ENCODE measurements around the gene RPS6KB2. TPM values are rescaled to one million over a fixed set of nuclear protein-coding genes. Genes with fewer than 3 reads are reported as not detected.

RPS6KB2 gene
- total and polyA plus RNA-seq, 2 donors (not counting 1 experiment from before 2014, with no cell fraction given) = 81.8 to 131 TPM

- Histone ChIP-seq H4K20me1 (ENCODE audit: control insufficient read depth, insufficient read depth, low read length, poor library complexity, severe bottlenecking) (peaks cover 62% of the 10 kb centered on the region), H3K27me3 (replicated peaks in 1 of 4; ENCODE audit: control extremely low read depth in 1 of 4, control insufficient read depth in 3 of 4, insufficient read depth in 4 of 4, low read length in 3 of 4) (no peaks in the 10 kb centered on the region), H3K9ac (ENCODE audit: low read length) (no peak overlapping the region), H3K4me2 (replicated peaks; ENCODE audit: low read depth, low read length, poor library complexity, severe bottlenecking) (peak overlapping the region; percentile 92), H3K27ac (ENCODE audit: low read length in 2 of 2) (no peak overlapping the region), H2AFZ (ENCODE audit: insufficient read depth, low read depth, low read length, poor library complexity, severe bottlenecking) (no peak overlapping the region), H3K36me3 (replicated peaks in 1 of 2; ENCODE audit: control extremely low read depth in 1 of 2, control insufficient read depth in 1 of 2, extremely low read depth in 1 of 2, insufficient read depth in 2 of 2, low read length in 1 of 2) (peaks cover 0 to 40% of the 10 kb centered on the region in 2 experiments), H3K4me1 (ENCODE audit: control insufficient read depth in 2 of 2, insufficient read depth in 2 of 2, low read length in 2 of 2) (peaks cover 28 to 61% of the 10 kb centered on the region in 2 donors), H3K79me2 (ENCODE audit: control insufficient read depth, insufficient read depth, low read length) (peaks cover 69% of the 10 kb centered on the region), H3K9me3 (ENCODE audit: control extremely low read depth in 1 of 3, control insufficient read depth in 2 of 3, insufficient read depth in 1 of 3, low read length in 2 of 3) (no peaks in the 10 kb centered on the region), H3K4me3 (ENCODE audit: control extremely low read depth in 1 of 5, extremely low read depth in 1 of 5, insufficient read depth in 1 of 5, low read depth in 2 of 5, low read length in 4 of 5) (no peak overlapping the region)
- Mint-ChIP-seq H3K9me3 (ENCODE audit: insufficient read depth) (no peaks in the 10 kb centered on the region), H3K4me3 (peak overlapping the region; percentile 99), H3K27me3 (no peaks in the 10 kb centered on the region), H3K4me1 (peaks cover 56% of the 10 kb centered on the region), H3K27ac (peak overlapping the region; percentile 53)
- POLR2A ChIA-PET = interaction anchor here (0.7 to 8.3 kb wide), 9 partner anchors 11 to 85 kb away, joined by 3 to 72 read pairs (median 5); partner anchors contain the start of genes PPP1CA, TBC1D10C and TMEM134
- CTCF ChIA-PET = interaction anchor here (4.4 kb wide), 1 partner anchor 28 kb away, joined by 17 read pairs; the partner anchor contains the start of gene PPP1CA
- DNase-seq (no peak), ATAC-seq (ENCODE audit: low read depth) (no peak)
- TF ChIP-seq EZH2 (IDR thresholded peaks at IDR 0.05; ENCODE audit: borderline replicate concordance, insufficient read depth, low read depth, low read length, poor library complexity, severe bottlenecking) (no peak), CTCF (IDR thresholded peaks at IDR 0.05) (no peak)
- intact Hi-C loops (cut with micrococcal nuclease) = no loop called here
- 98% methylated on average over 8 of the region's 11 CpGs for WGBS (ENCODE audit: insufficient coverage)
These were observed 1.4 kb downstream of the RPS6KB2 start for GRCh38 chr11:67429722-67430121.
